GM12892 (cell line): ENCODE measurements around the gene ARHGAP35.

Experiments used
- POLR2A ChIP-seq: IDR thresholded peaks from 2 replicates; pipeline ENCODE4 v1.6.1; 2011; ENCODE audit warnings: low read depth, low read length, control low read depth
- POLR2AphosphoS5 ChIP-seq: IDR thresholded peaks from 2 replicates; pipeline ENCODE4 v1.6.1; 2011; ENCODE audit warnings: low read depth, low read length, control low read depth
- TAF1 ChIP-seq: IDR thresholded peaks from 2 replicates; pipeline ENCODE4 v1.6.1; 2011; ENCODE audit warnings: low read depth, mild to moderate bottlenecking, control low read depth, low read length, borderline replicate concordance

DNA sequence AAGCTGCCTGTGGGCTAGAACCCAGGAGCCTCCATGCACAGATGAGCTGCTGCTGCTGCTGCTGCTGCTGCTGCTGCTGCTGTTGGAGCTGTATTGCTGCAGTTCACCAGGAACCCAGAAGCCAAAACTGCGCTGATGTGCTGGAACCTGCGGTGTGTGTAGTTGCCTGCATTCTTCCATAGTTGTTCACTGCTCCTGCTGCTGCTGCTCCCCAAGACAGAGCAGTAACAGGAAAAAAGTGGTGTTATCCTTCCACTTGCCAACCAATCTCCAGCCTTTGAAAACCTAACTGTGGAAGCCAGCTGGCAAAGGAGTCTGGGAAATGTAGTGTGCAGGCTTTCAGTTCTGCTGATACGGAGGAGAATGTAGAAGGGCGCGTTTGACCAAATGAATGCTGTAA lies 37.9 kb downstream of the ARHGAP35 start:
- TF ChIP-seq POLR2A (no peak), POLR2AphosphoS5 (no peak), TAF1 (no peak)
